ENCODE results near the gene GPR55. TPM values are rescaled to one million over a fixed set of nuclear protein-coding genes. Genes with fewer than 3 reads are reported as not detected.

The GPR55 gene, protein sequence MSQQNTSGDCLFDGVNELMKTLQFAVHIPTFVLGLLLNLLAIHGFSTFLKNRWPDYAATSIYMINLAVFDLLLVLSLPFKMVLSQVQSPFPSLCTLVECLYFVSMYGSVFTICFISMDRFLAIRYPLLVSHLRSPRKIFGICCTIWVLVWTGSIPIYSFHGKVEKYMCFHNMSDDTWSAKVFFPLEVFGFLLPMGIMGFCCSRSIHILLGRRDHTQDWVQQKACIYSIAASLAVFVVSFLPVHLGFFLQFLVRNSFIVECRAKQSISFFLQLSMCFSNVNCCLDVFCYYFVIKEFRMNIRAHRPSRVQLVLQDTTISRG
- total RNA-seq, result not detected in 2 replicates

DNA sequence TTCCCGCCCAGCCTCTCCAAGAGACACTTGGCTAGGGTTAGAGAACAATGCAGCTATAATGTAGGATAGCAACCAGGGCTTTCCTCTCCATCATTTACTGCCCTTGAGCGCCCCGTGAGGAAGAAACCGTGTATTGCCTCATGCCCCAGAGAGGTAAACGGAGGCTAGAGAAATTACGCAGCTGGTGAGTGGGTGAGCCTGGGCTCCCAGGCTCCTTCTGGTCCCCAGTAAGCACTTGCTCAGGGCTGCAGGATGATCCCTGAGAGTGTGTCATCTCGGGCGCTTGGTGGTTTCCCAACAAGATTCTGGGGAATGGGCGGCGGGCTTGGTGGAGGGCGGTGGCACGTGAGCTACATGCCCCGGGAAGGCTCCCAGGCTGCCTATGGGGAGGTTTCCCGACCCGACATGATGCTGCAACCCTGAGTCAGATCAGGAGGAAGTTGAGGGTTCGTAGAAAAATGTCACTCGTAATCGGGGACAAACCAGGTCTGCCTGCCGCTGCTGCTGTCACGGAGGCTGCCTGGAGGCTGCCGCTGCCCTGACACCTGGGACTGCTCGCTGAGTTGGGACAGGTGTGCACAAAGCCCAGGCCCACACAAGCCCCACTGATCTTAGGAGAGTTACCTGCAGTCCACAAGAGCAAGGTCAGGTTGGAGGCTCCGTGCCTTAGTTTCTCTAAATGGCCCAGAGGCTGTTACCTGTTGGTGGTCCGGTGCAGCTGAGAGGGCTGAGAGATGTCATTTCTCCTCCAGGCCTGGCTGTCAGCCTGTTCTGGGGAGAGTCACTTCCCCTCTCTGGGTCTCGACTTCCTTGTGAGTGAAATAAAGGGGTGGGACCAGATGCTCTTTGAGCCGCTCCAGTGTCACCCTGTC lies at the start of gene GPR55:
GPR55 (minus strand) TSS at position 773 of the 872 bp plus-strand sequence. CDS start 14,280 bp downstream, outside the sequence.

DNA sequence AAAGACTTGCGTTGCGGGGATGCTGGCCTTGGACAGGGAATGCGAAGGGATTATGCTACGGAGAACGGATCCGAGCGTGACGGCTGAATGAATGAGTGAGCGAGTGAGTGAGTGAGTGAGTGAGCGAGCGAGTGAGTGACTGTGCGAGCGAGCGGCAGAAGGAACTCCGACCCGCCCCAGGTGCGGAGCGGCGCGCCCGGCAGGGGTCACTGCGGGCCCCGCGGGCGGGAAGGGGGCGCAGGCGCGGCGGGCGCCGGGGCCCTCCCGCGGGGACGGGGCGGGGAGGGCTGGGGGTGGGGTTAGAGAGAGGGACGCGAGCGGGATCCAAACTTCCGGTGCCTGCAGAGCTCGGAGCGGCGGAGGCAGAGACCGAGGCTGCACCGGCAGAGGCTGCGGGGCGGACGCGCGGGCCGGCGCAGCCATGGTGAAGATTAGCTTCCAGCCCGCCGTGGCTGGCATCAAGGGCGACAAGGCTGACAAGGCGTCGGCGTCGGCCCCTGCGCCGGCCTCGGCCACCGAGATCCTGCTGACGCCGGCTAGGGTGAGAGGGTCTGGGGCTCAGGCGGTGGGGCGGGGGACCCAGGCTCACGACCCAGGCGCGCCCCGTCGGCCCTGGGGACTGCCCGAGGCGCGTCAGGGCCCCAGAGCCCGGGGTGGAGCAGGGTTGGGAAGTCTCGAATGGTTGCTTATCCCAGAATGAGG lies 60.3 kb downstream of the GPR55 start, which contains the start of gene ITM2C:
ITM2C (plus strand) TSS at position 338 of the 702 bp plus-strand sequence; CDS start at position 422, 84 bp downstream.

Other genes with a start within 250 kb of the GPR55 start
- gene CAB39, start 212.4 kb downstream of the GPR55 start, total RNA-seq, result 68.1 and 75.5 TPM in 2 replicates
- gene ITM2C, start 60.3 kb downstream of the GPR55 start, total RNA-seq, result 37.0 and 118 TPM in 2 replicates
- gene SPATA3, start 70.9 kb upstream of the GPR55 start, total RNA-seq, result not detected in 2 replicates
- 0.38 and 5.1 TPM in 2 replicates for gene C2orf72, start 112.3 kb upstream of the GPR55 start, total RNA-seq
- gene PSMD1, start 131.6 kb upstream of the GPR55 start, total RNA-seq, result 120 and 187 TPM in 2 replicates
- 1.9 and 13.0 TPM in 2 replicates for gene HTR2B, start 199.8 kb upstream of the GPR55 start, total RNA-seq